Measurements from ENCODE around the gene TMSB4X. TPM values are rescaled to one million over a fixed set of nuclear protein-coding genes. Genes with fewer than 3 reads are reported as not detected.

TMSB4X gene
- total RNA-seq, 4 donors from 2014 or later = 1,261 to 2,736 (median 1,532) TPM

GRCh38 chrX:13008189-13008533 lies 33.3 kb downstream of the TMSB4X start:
- 32 to 44% methylated on average over 2 of the region's 2 CpGs for WGBS, 2 donors
- TF ChIP-seq CTCF (IDR thresholded peaks at IDR 0.05) (no peak), POLR2A (IDR thresholded peaks at IDR 0.05) (no peak)
- intact Hi-C loops (cut with DNase I; ENCODE audit: low total_unique reads) = no loop called here
- no peak overlapping the region for H3K4me3 ChIP-seq (ENCODE audit: low read depth, poor library complexity, severe bottlenecking)
- DNase-seq (ENCODE audit: low spot score in 2 of 2) = no peak

GRCh38 chrX:13008851-13009250 lies 33.9 kb downstream of the TMSB4X start:
- DNase-seq (ENCODE audit: low spot score in 2 of 2) = no peak
- no peak for TF ChIP-seq CTCF (IDR thresholded peaks at IDR 0.05)
- TF ChIP-seq POLR2A (IDR thresholded peaks at IDR 0.05) = no peak
- no peak overlapping the region for H3K4me3 ChIP-seq (ENCODE audit: low read depth, poor library complexity, severe bottlenecking)
- intact Hi-C loops (cut with DNase I; ENCODE audit: low total_unique reads) = no loop called here
- WGBS, 2 donors = 66 to 70% methylated on average over 3 of the region's 3 CpGs

GRCh38 chrX:13009273-13009672 lies 34.4 kb downstream of the TMSB4X start:
- no peak for DNase-seq (ENCODE audit: low spot score in 2 of 2)
- WGBS, 2 donors = 24 to 42% methylated on average over 3 of the region's 3 CpGs
- H3K4me3 ChIP-seq (ENCODE audit: low read depth, poor library complexity, severe bottlenecking) = no peak overlapping the region
- TF ChIP-seq POLR2A (IDR thresholded peaks at IDR 0.05) (no peak), CTCF (IDR thresholded peaks at IDR 0.05) (no peak)
- intact Hi-C loops (cut with DNase I; ENCODE audit: low total_unique reads) = no loop called here

GRCh38 chrX:13009844-13010243 lies 34.9 kb downstream of the TMSB4X start:
- 83 to 90% methylated on average over 8 of the region's 8 CpGs for WGBS, 2 donors
- TF ChIP-seq POLR2A (IDR thresholded peaks at IDR 0.05) (no peak), CTCF (IDR thresholded peaks at IDR 0.05) (no peak)
- no peak for DNase-seq (ENCODE audit: low spot score in 2 of 2)
- intact Hi-C loops (cut with DNase I; ENCODE audit: low total_unique reads) = no loop called here
- H3K4me3 ChIP-seq (ENCODE audit: low read depth, poor library complexity, severe bottlenecking) = no peak overlapping the region

GRCh38 chrX:13010546-13010945 lies 35.6 kb downstream of the TMSB4X start:
- WGBS, 2 donors = 71 to 90% methylated on average over 2 of the region's 2 CpGs
- DNase-seq (ENCODE audit: low spot score in 2 of 2) = no peak
- no peak overlapping the region for H3K4me3 ChIP-seq (ENCODE audit: low read depth, poor library complexity, severe bottlenecking)
- intact Hi-C loops (cut with DNase I; ENCODE audit: low total_unique reads) = no loop called here
- TF ChIP-seq POLR2A (IDR thresholded peaks at IDR 0.05) (no peak), CTCF (IDR thresholded peaks at IDR 0.05) (no peak)

GRCh38 chrX:13013363-13014110 lies 38.6 kb downstream of the TMSB4X start:
- no peak overlapping the region for H3K4me3 ChIP-seq (ENCODE audit: low read depth, poor library complexity, severe bottlenecking)
- intact Hi-C loops (cut with DNase I; ENCODE audit: low total_unique reads) = no loop called here
- DNase-seq (ENCODE audit: low spot score in 2 of 2) = peak in 1 of 2 donors; percentile 34
- WGBS, 2 donors = 46 to 58% methylated on average over 8 of the region's 8 CpGs
- TF ChIP-seq CTCF (IDR thresholded peaks at IDR 0.05) = no peak
- TF ChIP-seq POLR2A (IDR thresholded peaks at IDR 0.05) = no peak
